ENCODE results near the gene NOL4L. TPM values are rescaled to one million over a fixed set of nuclear protein-coding genes. Genes with fewer than 3 reads are reported as not detected.

The NOL4L gene
- total RNA-seq, 2 experiments from 2014 or later: 24.8 to 29.2 TPM

GRCh38 chr20:32452776-32453466 lies 132.2 kb downstream of the NOL4L start:
- Mint-ChIP-seq H3K27me3 (ENCODE audit: low read depth) (no peaks in the 10 kb centered on the region), H3K27ac (peak overlapping the region; percentile 37), H3K36me3 (ENCODE audit: low read depth) (peaks cover 5% of the 10 kb centered on the region), H3K4me3 (no peak overlapping the region), H3K4me1 (ENCODE audit: low read depth) (peaks cover under 1% of the 10 kb centered on the region), H3K9me3 (no peaks in the 10 kb centered on the region)
- intact Hi-C loops (cut with micrococcal nuclease): no loop called here
- no peak for DNase-seq
- CTCF ChIA-PET: no interaction called here

DNA sequence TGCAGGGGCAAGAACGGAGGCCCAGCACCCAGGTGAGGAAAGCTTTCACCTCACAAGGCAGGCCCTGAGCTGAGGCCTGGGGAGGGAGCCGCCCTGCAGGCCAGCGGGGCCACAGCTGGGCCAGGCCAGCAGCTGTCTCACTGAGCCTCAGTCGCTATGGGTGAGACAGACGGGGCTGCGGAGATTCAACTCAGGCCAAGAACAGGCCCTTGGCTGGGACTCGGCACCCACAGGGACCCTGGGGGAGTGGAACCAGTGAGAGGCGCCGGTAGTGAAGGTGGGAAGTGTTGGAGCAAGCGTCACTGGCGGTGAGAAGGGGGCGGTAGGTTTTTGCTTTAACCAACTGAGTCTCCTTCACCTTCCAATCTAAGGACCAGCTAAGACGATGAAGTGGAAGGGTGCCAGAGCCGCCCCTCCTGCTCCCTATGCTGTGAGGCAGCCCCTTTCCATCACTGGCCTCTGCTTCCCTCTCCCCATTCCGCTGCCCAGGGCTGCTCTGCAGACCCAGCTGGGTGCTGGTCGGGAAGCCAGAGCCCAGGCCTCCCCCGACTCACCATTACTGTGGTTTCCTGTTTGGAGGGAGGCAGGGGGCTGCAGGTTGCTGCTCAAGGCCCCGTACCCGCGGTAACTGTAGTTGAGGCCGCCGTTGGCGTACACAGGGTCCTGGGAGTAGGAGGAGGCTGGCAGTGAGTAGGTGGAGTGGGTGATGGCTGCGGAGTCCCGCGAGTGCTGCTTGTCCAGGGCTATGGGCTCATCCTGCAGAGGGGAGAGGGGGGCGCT lies 133.3 kb downstream of the NOL4L start:
- CTCF ChIA-PET: interaction anchor here (0.5 kb wide), 1 partner anchor 199 kb away, joined by 3 read pairs; no protein-coding TSS in a partner anchor
- DNase-seq: no peak
- H3K36me3 Mint-ChIP-seq (ENCODE audit: low read depth): peaks cover 5% of the 10 kb centered on the region
- intact Hi-C loops (cut with micrococcal nuclease): no loop called here
- H3K4me3 Mint-ChIP-seq: no peak overlapping the region
- H3K27me3 Mint-ChIP-seq (ENCODE audit: low read depth): no peaks in the 10 kb centered on the region
- H3K9me3 Mint-ChIP-seq: no peaks in the 10 kb centered on the region
- H3K27ac Mint-ChIP-seq: peak overlapping the region; percentile 50
- no peaks in the 10 kb centered on the region for H3K4me1 Mint-ChIP-seq (ENCODE audit: low read depth)

DNA sequence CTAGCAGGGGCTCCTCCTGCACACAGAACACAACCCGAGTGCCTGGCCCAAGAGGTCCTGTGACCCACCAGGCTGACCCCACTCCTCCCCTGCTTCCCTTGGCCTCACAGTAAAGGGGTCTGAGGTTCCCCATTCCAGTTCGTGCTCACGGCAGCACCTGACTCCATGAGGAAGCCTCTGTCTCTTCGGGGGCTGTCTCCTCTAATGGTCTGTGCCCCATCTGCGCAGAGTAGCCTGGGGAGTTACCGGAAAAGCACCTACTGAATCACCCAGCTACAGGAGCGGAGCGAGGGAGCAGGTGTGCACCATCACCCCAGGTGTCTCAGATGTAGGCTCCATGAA lies 133.8 kb downstream of the NOL4L start:
- Mint-ChIP-seq H3K36me3 (ENCODE audit: low read depth) (peaks cover 5% of the 10 kb centered on the region), H3K27ac (peak overlapping the region; percentile 66), H3K27me3 (ENCODE audit: low read depth) (no peaks in the 10 kb centered on the region), H3K4me1 (ENCODE audit: low read depth) (no peaks in the 10 kb centered on the region), H3K4me3 (no peak overlapping the region), H3K9me3 (no peaks in the 10 kb centered on the region)
- intact Hi-C loops (cut with micrococcal nuclease): no loop called here
- CTCF ChIA-PET: interaction anchor here (0.5 kb wide), 1 partner anchor 198 kb away, joined by 3 read pairs; no protein-coding TSS in a partner anchor
- no peak for DNase-seq

GRCh38 chr20:32450484-32451061 lies 134.6 kb downstream of the NOL4L start:
- H3K27me3 Mint-ChIP-seq (ENCODE audit: low read depth): no peaks in the 10 kb centered on the region
- CTCF ChIA-PET: no interaction called here
- H3K27ac Mint-ChIP-seq: peak overlapping the region; percentile 66
- peaks cover 5% of the 10 kb centered on the region for H3K36me3 Mint-ChIP-seq (ENCODE audit: low read depth)
- no peak overlapping the region for H3K4me3 Mint-ChIP-seq
- intact Hi-C loops (cut with micrococcal nuclease): no loop called here
- no peaks in the 10 kb centered on the region for H3K9me3 Mint-ChIP-seq
- no peak for DNase-seq
- peaks cover under 1% of the 10 kb centered on the region for H3K4me1 Mint-ChIP-seq (ENCODE audit: low read depth)

GRCh38 chr20:32449890-32450401 lies 135.2 kb downstream of the NOL4L start:
- H3K27me3 Mint-ChIP-seq (ENCODE audit: low read depth): no peaks in the 10 kb centered on the region
- DNase-seq: no peak
- peaks cover 8% of the 10 kb centered on the region for H3K36me3 Mint-ChIP-seq (ENCODE audit: low read depth)
- peaks cover 5% of the 10 kb centered on the region for H3K4me1 Mint-ChIP-seq (ENCODE audit: low read depth)
- intact Hi-C loops (cut with micrococcal nuclease): no loop called here
- CTCF ChIA-PET: interaction anchor here (1.3 kb wide), 1 partner anchor 204 kb away, joined by 3 read pairs; no protein-coding TSS in a partner anchor
- H3K4me3 Mint-ChIP-seq: no peak overlapping the region
- H3K9me3 Mint-ChIP-seq: no peaks in the 10 kb centered on the region
- peak overlapping the region; percentile 63 for H3K27ac Mint-ChIP-seq

GRCh38 chr20:32449057-32449889 lies 135.9 kb downstream of the NOL4L start:
- CTCF ChIA-PET: interaction anchor here (0.6 to 1.3 kb wide), 2 partner anchors 12 to 205 kb away, joined by 3 to 5 read pairs; no protein-coding TSS in a partner anchor
- intact Hi-C loops (cut with micrococcal nuclease): no loop called here

DNA sequence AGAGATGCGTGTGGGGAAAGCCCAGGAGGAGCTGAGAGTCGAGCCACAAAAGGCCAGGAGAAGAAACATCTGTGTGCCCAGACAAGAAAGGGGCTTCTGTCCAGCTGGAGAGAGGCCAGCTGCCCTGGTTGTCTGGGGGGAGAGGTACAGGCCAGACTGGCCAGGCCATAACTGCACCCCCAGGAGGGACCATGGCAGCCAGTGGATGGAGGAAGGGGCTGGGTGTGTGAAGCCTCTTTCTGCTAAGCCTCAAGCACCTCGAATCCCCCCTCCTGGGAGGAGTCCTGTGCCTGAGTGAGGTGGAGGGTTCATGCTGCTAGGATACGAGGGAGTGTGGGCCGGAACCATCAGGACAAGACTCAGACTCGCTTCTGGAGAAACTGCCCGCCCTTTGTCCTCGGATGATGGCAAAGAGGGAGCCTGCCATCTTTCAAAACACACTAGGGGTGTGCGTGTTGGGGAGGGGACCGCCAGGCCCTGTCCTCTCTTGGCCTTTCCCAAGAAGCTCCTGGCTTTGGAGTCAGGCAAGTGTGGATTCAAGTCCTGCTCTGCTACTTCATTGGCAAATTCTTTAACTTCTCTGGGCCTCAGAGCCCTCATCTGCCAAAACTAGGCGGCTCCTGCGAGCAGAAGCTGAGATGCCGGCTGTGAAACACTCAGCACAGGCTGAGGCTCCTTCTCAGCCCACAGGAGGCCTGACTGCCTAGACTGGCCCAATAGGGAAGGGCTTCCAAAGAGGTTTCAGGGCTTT lies 136.7 kb downstream of the NOL4L start:
- H3K27ac Mint-ChIP-seq: peak overlapping the region; percentile 73
- no peak for DNase-seq
- H3K36me3 Mint-ChIP-seq (ENCODE audit: low read depth): peaks cover 5% of the 10 kb centered on the region
- no peaks in the 10 kb centered on the region for H3K27me3 Mint-ChIP-seq (ENCODE audit: low read depth)
- intact Hi-C loops (cut with micrococcal nuclease): no loop called here
- H3K9me3 Mint-ChIP-seq: no peaks in the 10 kb centered on the region
- H3K4me1 Mint-ChIP-seq (ENCODE audit: low read depth): peaks cover 7% of the 10 kb centered on the region
- H3K4me3 Mint-ChIP-seq: no peak overlapping the region
- CTCF ChIA-PET: interaction anchor here (0.6 kb wide), 1 partner anchor 12 kb away, joined by 5 read pairs; no protein-coding TSS in a partner anchor

More at GRCh38 chr20:32449057-32449889, 135.9 kb downstream of the NOL4L start:
- no peak for DNase-seq
- Mint-ChIP-seq H3K9me3 (no peaks in the 10 kb centered on the region), H3K27me3 (ENCODE audit: low read depth) (no peaks in the 10 kb centered on the region), H3K4me1 (ENCODE audit: low read depth) (peaks cover 5% of the 10 kb centered on the region), H3K4me3 (no peak overlapping the region), H3K36me3 (ENCODE audit: low read depth) (peaks cover 5% of the 10 kb centered on the region), H3K27ac (peak overlapping the region; percentile 14)

GRCh38 chr20:32447136-32448027 lies 137.8 kb downstream of the NOL4L start:
- H3K4me1 Mint-ChIP-seq (ENCODE audit: low read depth): peaks cover 9% of the 10 kb centered on the region
- intact Hi-C loops (cut with micrococcal nuclease): no loop called here
- peaks cover 5% of the 10 kb centered on the region for H3K36me3 Mint-ChIP-seq (ENCODE audit: low read depth)
- no peaks in the 10 kb centered on the region for H3K27me3 Mint-ChIP-seq (ENCODE audit: low read depth)
- H3K9me3 Mint-ChIP-seq: no peaks in the 10 kb centered on the region
- peak overlapping the region; percentile 73 for H3K27ac Mint-ChIP-seq
- H3K4me3 Mint-ChIP-seq: no peak overlapping the region
- no peak for DNase-seq
- CTCF ChIA-PET: interaction anchor here (0.6 kb wide), 1 partner anchor 24 kb away, joined by 3 read pairs; no protein-coding TSS in a partner anchor

GRCh38 chr20:32446301-32447100 lies 138.6 kb downstream of the NOL4L start:
- CTCF ChIA-PET: no interaction called here
- no peaks in the 10 kb centered on the region for H3K9me3 Mint-ChIP-seq
- intact Hi-C loops (cut with micrococcal nuclease): no loop called here
- H3K4me1 Mint-ChIP-seq (ENCODE audit: low read depth): peaks cover 9% of the 10 kb centered on the region
- H3K27ac Mint-ChIP-seq: peak overlapping the region; percentile 39
- no peak for DNase-seq
- H3K36me3 Mint-ChIP-seq (ENCODE audit: low read depth): peaks cover 5% of the 10 kb centered on the region
- H3K4me3 Mint-ChIP-seq: no peak overlapping the region
- H3K27me3 Mint-ChIP-seq (ENCODE audit: low read depth): no peaks in the 10 kb centered on the region

All from activated naive CD4-positive, alpha-beta T cell treated with anti-CD3 and anti-CD28 coated beads for 36 hours (primary cell).